ENCODE data around the gene APH1B. TPM values are rescaled to one million over a fixed set of nuclear protein-coding genes. Genes with fewer than 3 reads are reported as not detected.

The APH1B gene
- total RNA-seq, 1 experiment from 2014 or later, result 20.9 TPM

DNA sequence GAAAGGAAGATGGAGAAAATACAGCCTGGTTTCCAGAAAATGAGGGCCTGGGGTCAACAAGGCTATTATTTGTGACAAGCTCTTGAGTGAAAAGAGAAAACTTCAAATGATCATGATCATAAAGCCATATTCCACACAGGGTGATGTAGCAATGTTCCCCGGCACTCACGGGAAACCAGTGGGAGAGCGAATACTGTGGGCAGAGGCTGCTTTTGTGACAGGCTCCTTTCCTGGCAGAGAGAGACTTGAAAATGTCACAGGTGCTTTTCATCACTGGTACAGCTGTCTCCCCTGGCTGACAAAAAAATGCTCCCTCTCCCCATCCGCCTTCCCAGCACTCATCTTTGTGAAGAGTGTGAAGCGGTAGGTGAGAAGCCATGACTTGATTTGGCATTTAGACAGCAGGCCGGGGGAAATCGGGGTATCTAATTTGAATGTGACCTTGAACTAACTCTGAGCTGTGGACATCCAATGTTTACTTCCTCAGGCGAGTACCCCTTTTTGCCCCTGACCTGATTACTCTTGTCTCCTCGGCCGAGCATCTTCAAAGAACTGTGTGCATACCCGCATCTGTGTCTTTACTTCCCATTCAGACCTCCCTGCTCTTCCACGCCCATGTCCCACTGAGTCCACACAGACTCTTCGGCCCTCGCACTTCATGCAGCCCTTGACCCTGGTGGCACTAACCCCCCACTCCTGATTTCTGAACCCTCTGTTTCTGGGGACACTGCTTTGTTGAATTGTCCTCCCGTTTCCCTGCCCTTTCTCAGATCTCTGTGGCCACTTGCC is 81.0 kb downstream of the APH1B start:
- Histone ChIP-seq H3K4me2 (ENCODE audit: insufficient read depth, insufficient read length, low read length) (no peak overlapping the region), H3K18ac (ENCODE audit: insufficient read length, low read depth, low read length) (no peak overlapping the region), H3K9ac (ENCODE audit: extremely low read depth, insufficient read length, low read length) (no peak overlapping the region), H3T11ph (ENCODE audit: low read length) (no peak overlapping the region), H2BK20ac (ENCODE audit: low read depth, low read length, poor library complexity, severe bottlenecking) (no peak overlapping the region), H2BK120ac (ENCODE audit: low read depth, low read length, poor library complexity, severe bottlenecking) (no peak overlapping the region), H2BK5ac (ENCODE audit: insufficient read length, low read length) (no peak overlapping the region), H2BK12ac (ENCODE audit: insufficient read length, low read depth, low read length) (no peak overlapping the region), H2AFZ (ENCODE audit: low read length) (no peak overlapping the region), H3K4ac (ENCODE audit: low read depth, low read length) (no peak overlapping the region), H4K91ac (ENCODE audit: insufficient read length, low read depth, low read length) (no peak overlapping the region), H3K23ac (ENCODE audit: insufficient read length, low read depth, low read length) (no peak overlapping the region), H2BK15ac (ENCODE audit: low read depth, low read length) (no peak overlapping the region), H2AK5ac (ENCODE audit: insufficient read length, low read length) (no peak overlapping the region), H3K27ac (ENCODE audit: insufficient read length, low read depth, low read length) (no peak overlapping the region), H3K79me2 (ENCODE audit: insufficient read depth, low read length) (no peaks in the 10 kb centered on the region), H3K4me1 (ENCODE audit: insufficient read depth, low read length) (peaks cover 9% of the 10 kb centered on the region; the same call in 1 of the 2 replicates), H3K27me3 (ENCODE audit: insufficient read depth, low read length) (no peaks in the 10 kb centered on the region), H4K20me1 (ENCODE audit: control insufficient read depth, insufficient read depth, insufficient read length) (no peaks in the 10 kb centered on the region), H3K14ac (ENCODE audit: insufficient read depth, low read length) (no peak overlapping the region), H3K23me2 (ENCODE audit: insufficient read length, low read depth, low read length, poor library complexity, severe bottlenecking) (no peaks in the 10 kb centered on the region), H4K8ac (replicated peaks; ENCODE audit: insufficient read length, low read depth, low read length) (no peak overlapping the region), H3K79me1 (ENCODE audit: insufficient read depth, low read depth, low read length, poor library complexity, severe bottlenecking) (no peaks in the 10 kb centered on the region), H4K5ac (ENCODE audit: insufficient read length, low read depth, low read length) (no peak overlapping the region), H3K56ac (ENCODE audit: insufficient read length, low read depth, low read length) (no peak overlapping the region), H3K9me3 (ENCODE audit: control insufficient read depth, low read depth, low read length) (no peaks in the 10 kb centered on the region)
- Mint-ChIP-seq H3K36me3 (ENCODE audit: insufficient read depth in 1 of 3, low read depth in 3 of 3) (no peaks in the 10 kb centered on the region; a peak in 1 of 7 replicates), H3K27ac (no peak overlapping the region), H3K4me1 (peaks cover 23 to 26% of the 10 kb centered on the region in 2 experiments), H3K27me3 (ENCODE audit: low read depth) (peaks cover 6% of the 10 kb centered on the region), H3K4me3 (no peak overlapping the region), H3K9me3 (no peaks in the 10 kb centered on the region)
- DNase-seq, result no peak
- TF ChIP-seq, protein P1, sequence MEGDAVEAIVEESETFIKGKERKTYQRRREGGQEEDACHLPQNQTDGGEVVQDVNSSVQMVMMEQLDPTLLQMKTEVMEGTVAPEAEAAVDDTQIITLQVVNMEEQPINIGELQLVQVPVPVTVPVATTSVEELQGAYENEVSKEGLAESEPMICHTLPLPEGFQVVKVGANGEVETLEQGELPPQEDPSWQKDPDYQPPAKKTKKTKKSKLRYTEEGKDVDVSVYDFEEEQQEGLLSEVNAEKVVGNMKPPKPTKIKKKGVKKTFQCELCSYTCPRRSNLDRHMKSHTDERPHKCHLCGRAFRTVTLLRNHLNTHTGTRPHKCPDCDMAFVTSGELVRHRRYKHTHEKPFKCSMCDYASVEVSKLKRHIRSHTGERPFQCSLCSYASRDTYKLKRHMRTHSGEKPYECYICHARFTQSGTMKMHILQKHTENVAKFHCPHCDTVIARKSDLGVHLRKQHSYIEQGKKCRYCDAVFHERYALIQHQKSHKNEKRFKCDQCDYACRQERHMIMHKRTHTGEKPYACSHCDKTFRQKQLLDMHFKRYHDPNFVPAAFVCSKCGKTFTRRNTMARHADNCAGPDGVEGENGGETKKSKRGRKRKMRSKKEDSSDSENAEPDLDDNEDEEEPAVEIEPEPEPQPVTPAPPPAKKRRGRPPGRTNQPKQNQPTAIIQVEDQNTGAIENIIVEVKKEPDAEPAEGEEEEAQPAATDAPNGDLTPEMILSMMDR (conservative IDR thresholded peaks at IDR 0.05), result no peak
- no CpG with 5 or more reads among the region's 15 CpGs for WGBS (ENCODE audit: extremely low coverage, insufficient read length, low lambda C conversion rate)

Other genes starting within 250 kb of the APH1B start
- gene TPM1, start 234.9 kb upstream of the APH1B start, total RNA-seq (2021), result 731 and 748 TPM in 2 replicates
- 10.3 and 10.6 TPM in 2 replicates for gene LACTB, start 155.7 kb upstream of the APH1B start, total RNA-seq (2021)
- 180 and 194 TPM in 2 replicates for gene RPS27L, start 120.1 kb upstream of the APH1B start, total RNA-seq (2021)
- gene RAB8B, start 88.0 kb upstream of the APH1B start, total RNA-seq (2021), result 32.2 and 33.8 TPM in 2 replicates
- 0.42 and 0.68 TPM in 2 replicates for gene CA12, start 104.2 kb downstream of the APH1B start, total RNA-seq (2021)
- gene USP3, start 227.0 kb downstream of the APH1B start, total RNA-seq (2021), result 12.0 and 14.2 TPM in 2 replicates